H9 (cell line): ENCODE results near the gene HNF1B. TPM values are rescaled to one million over a fixed set of nuclear protein-coding genes. Genes with fewer than 3 reads are reported as not detected.

Experiments
- DNase-seq: peaks from one replicate; pipeline ENCODE4 v3.0.0-alpha.2; 2017
- H2AFZ ChIP-seq: one replicate; pipeline ENCODE4 v1.6.1; 2013; ENCODE audit warnings: mild to moderate bottlenecking, low read length, control low read depth, moderate library complexity
- H2AK5ac ChIP-seq: 2 replicates; pipeline ENCODE4 v1.6.1; 2013; ENCODE audit warnings: low read length, control low read depth, mixed read lengths; ENCODE audit not compliant: insufficient read length
- H2BK120ac ChIP-seq: one replicate; pipeline ENCODE4 v1.6.1; 2013; ENCODE audit warnings: low read depth, mild to moderate bottlenecking, low read length, control low read depth, inconsistent platforms; ENCODE audit not compliant: poor library complexity, severe bottlenecking
- H2BK12ac ChIP-seq: 2 replicates; pipeline ENCODE4 v1.6.1; 2013; ENCODE audit warnings: low read length, control low read depth, mixed read lengths, low read depth; ENCODE audit not compliant: insufficient read length
- H2BK15ac ChIP-seq: 2 replicates; pipeline ENCODE4 v1.6.1; 2013; ENCODE audit warnings: low read depth, low read length, control low read depth
- H2BK20ac ChIP-seq: one replicate; pipeline ENCODE4 v1.6.1; 2013; ENCODE audit warnings: low read depth, mild to moderate bottlenecking, low read length, control low read depth, inconsistent platforms; ENCODE audit not compliant: poor library complexity, severe bottlenecking
- H2BK5ac ChIP-seq: 2 replicates; pipeline ENCODE4 v1.6.1; 2013; ENCODE audit warnings: low read length, control low read depth, mixed read lengths; ENCODE audit not compliant: insufficient read length
- H3K14ac ChIP-seq: 2 replicates; pipeline ENCODE4 v1.6.1; 2013; ENCODE audit warnings: low read length, control low read depth; ENCODE audit not compliant: insufficient read depth
- H3K18ac ChIP-seq: 2 replicates; pipeline ENCODE4 v1.6.1; 2013; ENCODE audit warnings: low read depth, mild to moderate bottlenecking, mixed read lengths, low read length, control low read depth; ENCODE audit not compliant: insufficient read length
- H3K23ac ChIP-seq: 2 replicates; pipeline ENCODE4 v1.6.1; 2013; ENCODE audit warnings: low read length, control low read depth, mixed read lengths, low read depth; ENCODE audit not compliant: insufficient read length
- H3K23me2 ChIP-seq: 2 replicates; pipeline ENCODE4 v1.6.1; 2013; ENCODE audit warnings: low read depth, mild to moderate bottlenecking, mixed read lengths, low read length, control low read depth; ENCODE audit not compliant: insufficient read length, poor library complexity, severe bottlenecking
- H3K27ac ChIP-seq: 2 replicates; pipeline ENCODE4 v1.5.1; 2013; ENCODE audit warnings: low read length, control low read depth, mixed read lengths, low read depth; ENCODE audit not compliant: insufficient read length
- H3K27me3 ChIP-seq: 2 replicates; pipeline ENCODE4 v1.6.1; 2013; ENCODE audit warnings: low read length, control low read depth, inconsistent platforms; ENCODE audit not compliant: insufficient read depth
- H3K4ac ChIP-seq: 2 replicates; pipeline ENCODE4 v1.6.1; 2013; ENCODE audit warnings: low read depth, mild to moderate bottlenecking, control low read depth, inconsistent platforms, low read length, moderate library complexity
- H3K4me1 ChIP-seq: 2 replicates; pipeline ENCODE4 v1.6.1; 2013; ENCODE audit warnings: low read length, control low read depth, inconsistent platforms; ENCODE audit not compliant: insufficient read depth
- H3K4me2 ChIP-seq: 2 replicates; pipeline ENCODE4 v1.6.1; 2013; ENCODE audit warnings: low read length, control low read depth, mixed read lengths; ENCODE audit not compliant: insufficient read length, insufficient read depth
- H3K56ac ChIP-seq: 2 replicates; pipeline ENCODE4 v1.6.1; 2013; ENCODE audit warnings: low read depth, mild to moderate bottlenecking, mixed read lengths, low read length, control low read depth; ENCODE audit not compliant: insufficient read length
- H3K79me1 ChIP-seq: 2 replicates; pipeline ENCODE4 v1.6.1; 2013; ENCODE audit warnings: low read depth, mild to moderate bottlenecking, moderate library complexity, low read length, control low read depth, inconsistent platforms; ENCODE audit not compliant: insufficient read depth, poor library complexity, severe bottlenecking
- H3K79me2 ChIP-seq: 2 replicates; pipeline ENCODE4 v1.6.1; 2013; ENCODE audit warnings: low read length, control low read depth, inconsistent platforms; ENCODE audit not compliant: insufficient read depth
- H3K9ac ChIP-seq: 2 replicates; pipeline ENCODE4 v1.6.1; 2013; ENCODE audit warnings: low read length, control low read depth, mixed read lengths; ENCODE audit not compliant: insufficient read length; ENCODE audit errors: extremely low read depth
- H3K9me3 ChIP-seq: one replicate; pipeline ENCODE4 v1.6.1; 2013; ENCODE audit warnings: low read depth, low read length, inconsistent platforms; ENCODE audit not compliant: control insufficient read depth
- H3T11ph ChIP-seq: one replicate; pipeline ENCODE4 v1.6.1; 2013; ENCODE audit warnings: mild to moderate bottlenecking, low read length, control low read depth, inconsistent platforms
- H4K20me1 ChIP-seq: one replicate; pipeline ENCODE4 v1.6.1; 2013; ENCODE audit not compliant: control insufficient read depth, insufficient read length, insufficient read depth
- H4K5ac ChIP-seq: 2 replicates; pipeline ENCODE4 v1.6.1; 2013; ENCODE audit warnings: low read depth, mild to moderate bottlenecking, mixed read lengths, low read length, control low read depth; ENCODE audit not compliant: insufficient read length
- H4K8ac ChIP-seq: replicated peaks from 2 replicates; pipeline ENCODE4 v1.6.1; 2013; ENCODE audit warnings: low read length, control low read depth, mixed read lengths, low read depth; ENCODE audit not compliant: insufficient read length
- H4K91ac ChIP-seq: 2 replicates; pipeline ENCODE4 v1.6.1; 2013; ENCODE audit warnings: low read depth, mild to moderate bottlenecking, moderate library complexity, mixed read lengths, low read length, control low read depth; ENCODE audit not compliant: insufficient read length
- H3K27ac Mint-ChIP-seq, 3 experiments: 2 replicates in 2 of 3; 3 replicates in 1 of 3; pipeline ENCODE4 v1.8.0; 2020 to 2021; ENCODE audit warnings: mixed read lengths in 3 of 3, mild to moderate bottlenecking in 1 of 3, moderate library complexity in 1 of 3
- H3K27me3 Mint-ChIP-seq: 2 replicates; pipeline ENCODE4 v1.8.0; 2021; ENCODE audit warnings: low read depth, mild to moderate bottlenecking, moderate library complexity, mixed read lengths
- H3K36me3 Mint-ChIP-seq, 3 experiments: 2 replicates in 2 of 3; 3 replicates in 1 of 3; pipeline ENCODE4 v1.8.0; 2020 to 2021; ENCODE audit warnings: low read depth in 3 of 3, mixed read lengths in 3 of 3; ENCODE audit not compliant: insufficient read depth in 1 of 3
- H3K4me1 Mint-ChIP-seq, 2 experiments: 2 replicates each; pipeline ENCODE4 v1.8.0; 2020; ENCODE audit warnings: mixed read lengths in 2 of 2
- H3K4me3 Mint-ChIP-seq, 2 experiments: 2 replicates in 1 of 2; 3 replicates in 1 of 2; pipeline ENCODE4 v1.8.0; 2020 to 2021; ENCODE audit warnings: mild to moderate bottlenecking in 2 of 2, mixed read lengths in 2 of 2, moderate library complexity in 1 of 2
- H3K9me3 Mint-ChIP-seq, 2 experiments: 2 replicates in 1 of 2; 3 replicates in 1 of 2; pipeline ENCODE4 v1.8.0; 2020; ENCODE audit warnings: mild to moderate bottlenecking in 2 of 2, mixed read lengths in 2 of 2, moderate library complexity in 1 of 2
- CTCF ChIP-seq: fragments of 200-600 bp; sonication (generic); conservative IDR thresholded peaks from 3 replicates; pipeline ENCODE4 v1.8.0; 2021; ENCODE audit warnings: antibody characterized with exemption, mild to moderate bottlenecking
- WGBS: extraction: QIAGEN DNeasy Blood & Tissue Kit; methylation state at CpG from one replicate; pipeline ENCODE4 v1.1.7; 2013; ENCODE audit warnings: missing lambda C conversion rate, low lambda C conversion rate, mixed read lengths; ENCODE audit not compliant: insufficient read length; ENCODE audit errors: extremely low coverage; 5-methylcytosine and 5-hydroxymethylcytosine counted together
- total RNA-seq: library from RNA; stranded (reverse); gene quantifications from 2 replicates; pipeline ENCODE4 v1.2.1, GENCODE V29; 2021

The HNF1B gene
- total RNA-seq, 1 experiment from 2014 or later, result not detected

GRCh38 chr17:37766971-37767370, 22.1 kb upstream of the HNF1B start:
- no peak overlapping the region for H2BK12ac ChIP-seq
- no CpG with 5 or more reads among the region's 6 CpGs for WGBS
- H3K79me1 ChIP-seq, result no peaks in the 10 kb centered on the region
- Mint-ChIP-seq H3K9me3 (peaks cover 12% of the 10 kb centered on the region in 2 experiments), H3K4me1 (no peaks in the 10 kb centered on the region), H3K4me3 (no peak overlapping the region), H3K36me3 (peaks cover 0 to 9% (median 2%) of the 10 kb centered on the region in 3 experiments; a peak in 3 of 7 replicates), H3K27ac (no peak overlapping the region), H3K27me3 (peaks cover 29% of the 10 kb centered on the region)
- H2AFZ ChIP-seq, result no peak overlapping the region
- H3K4me2 ChIP-seq, result no peak overlapping the region
- no peak overlapping the region for H4K91ac ChIP-seq
- H3K27ac ChIP-seq, result no peak overlapping the region
- H3K9me3 ChIP-seq, result peaks cover 15% of the 10 kb centered on the region
- H2BK120ac ChIP-seq, result no peak overlapping the region
- no peak overlapping the region for H3K4ac ChIP-seq
- no peaks in the 10 kb centered on the region for H3K79me2 ChIP-seq
- no peaks in the 10 kb centered on the region for H3K4me1 ChIP-seq
- H3K56ac ChIP-seq, result no peak overlapping the region
- no peak overlapping the region for H3K23ac ChIP-seq
- H3K18ac ChIP-seq, result no peak overlapping the region
- peak overlapping the region; percentile 36 for H4K8ac ChIP-seq
- DNase-seq, result no peak
- no peak overlapping the region for H4K5ac ChIP-seq
- no peak overlapping the region for H3T11ph ChIP-seq
- no peak for TF ChIP-seq CTCF
- H2BK5ac ChIP-seq, result no peak overlapping the region
- H3K9ac ChIP-seq, result no peak overlapping the region
- H3K27me3 ChIP-seq, result no peaks in the 10 kb centered on the region
- no peaks in the 10 kb centered on the region for H3K23me2 ChIP-seq
- H2BK20ac ChIP-seq, result no peak overlapping the region
- H4K20me1 ChIP-seq, result no peaks in the 10 kb centered on the region
- H2BK15ac ChIP-seq, result no peak overlapping the region
- no peak overlapping the region for H2AK5ac ChIP-seq
- no peak overlapping the region for H3K14ac ChIP-seq
